GM21515 (cell line): ENCODE data around the gene FKBP2.
"Not testable (repeated sequence)": the region's sequence is repeated elsewhere in the genome, so short reads cannot be mapped to it uniquely, and the experiment has no call there.

Experiments used
- ATAC-seq: cut with Tn5 transposase; IDR thresholded peaks from one replicate; pipeline ENCODE4 v1.9.1; 2021; ENCODE audit not compliant: unreplicated experiment

FKBP2 gene

GRCh38 chr11:64232182-64232966 lies 8.5 kb upstream of the FKBP2 start:
- no peak for ATAC-seq

DNA sequence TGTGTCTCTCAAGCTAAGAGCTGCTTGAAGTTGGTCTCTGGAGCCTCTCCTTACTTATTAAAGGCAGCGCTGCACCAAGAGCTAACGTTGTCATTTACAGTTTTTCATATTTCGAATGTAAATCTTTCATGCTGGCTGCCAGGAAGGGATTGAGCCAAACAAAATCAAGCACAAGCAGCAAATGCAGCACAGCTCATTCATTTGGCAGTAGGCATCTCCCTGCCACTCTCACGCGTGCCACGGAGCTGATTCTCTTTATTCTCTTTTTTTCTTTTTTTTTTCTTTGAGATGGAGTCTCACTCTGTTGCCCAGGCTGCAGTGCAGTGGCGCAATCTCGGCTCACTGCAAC lies 8.0 kb upstream of the FKBP2 start:
- no peak for ATAC-seq

DNA sequence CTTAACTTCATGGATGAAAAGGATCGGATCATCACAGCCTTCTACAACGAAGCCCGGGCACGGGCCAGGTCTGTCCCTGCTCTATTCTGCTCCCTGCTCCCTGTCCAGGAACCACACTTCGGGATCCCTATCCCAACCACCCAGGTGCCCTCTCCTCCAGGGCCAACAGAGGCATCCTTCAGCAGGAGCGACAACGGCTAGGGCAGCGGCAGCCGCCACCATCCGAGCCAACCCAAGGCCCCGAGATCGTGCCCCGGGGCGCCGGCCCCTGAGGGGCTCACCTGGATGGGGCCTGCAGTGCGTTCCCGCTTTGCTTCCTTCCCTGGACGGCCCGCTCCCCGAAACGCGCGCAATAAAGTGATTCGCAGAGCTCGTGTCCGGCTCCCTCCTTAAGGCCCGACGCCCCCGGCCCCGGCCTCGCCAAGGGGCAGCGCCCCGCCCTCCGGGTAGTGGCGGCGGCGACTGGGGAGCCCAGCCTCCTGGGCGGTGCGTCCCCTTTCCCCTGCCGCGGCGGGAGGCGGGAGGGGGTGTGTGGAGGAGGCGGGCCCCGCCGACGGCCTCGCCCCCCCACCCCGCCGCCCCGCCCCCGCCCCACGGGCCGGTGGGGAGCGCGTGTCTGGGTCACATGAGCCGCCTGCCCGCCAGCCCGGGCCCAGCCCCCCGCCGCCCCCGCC lies 6.8 kb upstream of the FKBP2 start, which contains the start of gene VEGFB:
TSS of gene VEGFB (plus strand) at position 672 of the 674 bp plus-strand sequence. CDS start 250 bp downstream, outside the sequence.
- peak; percentile 27 for ATAC-seq

- ATAC-seq, result peak; percentile 10
Observed at GRCh38 chr11:64234647-64235379, 6.1 kb upstream of the FKBP2 start.

GRCh38 chr11:64235437-64236161 lies 5.3 kb upstream of the FKBP2 start:
- ATAC-seq, result no peak

DNA sequence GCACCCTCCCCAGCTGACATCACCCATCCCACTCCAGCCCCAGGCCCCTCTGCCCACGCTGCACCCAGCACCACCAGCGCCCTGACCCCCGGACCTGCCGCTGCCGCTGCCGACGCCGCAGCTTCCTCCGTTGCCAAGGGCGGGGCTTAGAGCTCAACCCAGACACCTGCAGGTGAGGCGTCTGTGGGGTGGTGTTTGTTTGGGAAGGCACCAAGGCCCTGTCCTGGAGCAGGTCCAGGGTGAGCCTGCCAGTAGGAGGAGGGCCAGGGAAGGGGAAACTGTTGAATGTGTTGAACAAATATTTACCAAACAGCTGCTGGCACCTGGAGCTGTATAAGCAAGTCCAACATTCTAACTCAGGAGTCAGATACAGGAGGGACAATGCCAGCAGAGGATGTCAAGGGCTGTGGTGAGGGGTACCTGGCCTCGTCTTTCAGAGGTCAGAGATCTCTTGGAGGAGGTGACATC lies 3.4 kb upstream of the FKBP2 start:
- ATAC-seq, result no peak

DNA sequence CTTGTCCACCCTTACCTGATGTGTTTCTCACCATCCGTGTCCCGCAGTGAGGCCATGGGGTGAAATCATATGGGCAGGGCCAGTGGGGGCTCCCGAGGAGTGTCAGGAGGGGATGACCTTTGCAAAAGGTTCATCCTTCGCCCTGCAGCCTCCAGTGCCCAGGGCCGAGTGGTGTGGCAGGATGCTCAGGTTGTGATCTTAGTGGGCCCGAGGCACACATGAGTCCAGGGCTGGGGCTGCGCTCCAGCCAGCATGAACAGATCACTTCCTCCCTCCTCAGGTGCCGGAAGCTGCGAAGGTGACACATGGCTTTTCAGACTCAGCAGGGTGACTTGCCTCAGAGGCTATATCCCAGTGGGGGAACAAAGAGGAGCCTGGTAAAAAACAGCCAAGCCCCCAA lies 2.8 kb upstream of the FKBP2 start:
- ATAC-seq, result no peak

GRCh38 chr11:64238999-64239398 lies 1.9 kb upstream of the FKBP2 start:
- ATAC-seq, result no peak

DNA sequence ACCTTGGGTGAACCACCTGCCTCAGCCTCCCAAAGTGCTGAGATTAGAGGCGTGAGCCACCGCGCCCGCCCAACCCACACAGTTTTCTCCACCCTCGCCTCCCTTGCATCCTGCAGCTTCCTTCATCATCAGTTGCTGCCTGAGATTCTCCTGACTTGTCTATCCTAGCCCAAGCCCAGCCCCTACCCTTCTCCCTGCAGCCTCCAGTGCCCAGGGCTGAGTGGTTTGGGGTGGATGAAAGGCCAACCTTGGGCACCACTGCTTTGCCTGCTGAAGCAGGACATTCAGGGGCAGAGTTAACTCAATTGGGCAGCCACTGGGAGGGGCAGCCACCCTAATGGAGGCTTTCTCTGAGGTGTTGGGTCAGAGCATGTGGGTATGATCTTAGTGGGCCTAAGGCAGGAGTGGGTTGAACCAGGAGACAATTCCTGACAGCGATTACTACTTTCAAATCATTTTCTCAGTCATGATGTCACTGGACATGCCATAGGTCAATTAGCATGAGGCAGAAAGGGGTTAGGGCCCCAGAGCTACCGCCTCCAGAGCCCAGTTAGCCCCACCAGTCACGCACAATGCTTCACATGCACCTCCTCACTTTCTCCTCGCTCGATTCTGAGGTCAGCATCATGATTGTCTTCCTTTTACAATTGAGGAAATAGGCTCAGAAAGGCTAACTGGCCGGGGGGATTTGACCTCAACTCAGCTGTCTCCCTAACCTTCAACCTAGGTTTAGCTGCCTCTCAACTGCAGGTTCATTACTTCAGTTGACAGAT lies 1.0 kb upstream of the FKBP2 start:
- peak; percentile 8 for ATAC-seq

DNA sequence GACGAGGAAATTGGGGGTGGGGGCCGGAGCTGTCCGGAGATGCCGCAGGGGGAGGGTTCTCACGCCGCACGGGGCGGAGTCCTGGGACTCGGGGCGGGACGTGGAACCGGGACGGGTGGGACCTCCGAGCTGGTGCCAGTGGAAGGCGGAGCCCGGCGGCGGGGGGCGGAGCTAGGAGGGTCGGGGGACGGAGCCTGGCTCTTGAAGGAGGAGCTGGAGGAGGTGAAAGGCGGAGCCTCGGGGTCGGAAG lies 271 bp downstream of the FKBP2 start:
- ATAC-seq, result peak; percentile 52

DNA sequence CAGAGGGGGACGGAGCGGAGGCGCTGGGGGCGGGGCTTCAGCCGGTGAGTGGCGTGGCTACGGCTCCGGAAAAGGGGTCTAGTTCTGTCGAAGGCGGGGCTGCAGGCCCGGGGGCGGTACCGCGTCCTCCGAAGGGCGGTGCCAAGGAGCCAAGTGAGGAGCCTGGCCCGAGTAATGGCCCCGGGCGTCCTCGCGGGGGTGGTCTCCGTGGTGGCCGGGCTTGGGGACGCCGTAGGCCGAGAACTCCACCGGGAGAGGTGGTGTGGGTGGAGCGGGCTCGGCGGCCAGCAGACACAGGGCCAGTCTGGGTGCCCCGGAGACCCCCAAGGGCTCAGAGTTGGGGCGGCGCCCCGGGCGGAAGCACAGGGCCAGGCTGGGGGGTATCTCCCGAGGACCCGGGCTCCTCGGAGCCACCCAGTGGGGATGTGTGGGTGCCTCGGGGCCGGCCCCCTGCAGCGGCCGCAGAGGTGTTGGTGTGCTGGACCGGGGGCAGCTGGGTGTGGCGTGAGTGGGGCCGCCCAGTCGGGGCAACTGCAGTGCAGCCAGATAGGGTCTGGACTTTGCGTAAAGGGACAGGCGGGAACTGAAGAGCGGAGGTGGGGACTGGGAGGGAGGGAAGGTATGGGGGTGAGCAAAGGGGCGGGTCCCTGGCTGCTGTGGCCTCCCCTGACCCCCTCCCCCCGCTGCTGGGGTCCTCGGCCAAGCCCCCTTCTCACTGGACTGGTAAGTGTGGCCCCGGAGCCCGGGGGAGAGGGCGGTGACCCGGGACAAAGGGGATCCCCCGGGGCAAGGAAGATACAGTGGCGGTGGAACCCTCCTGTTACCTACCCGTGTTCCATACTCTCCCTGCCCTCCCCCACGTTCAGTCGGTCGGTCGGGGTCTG lies 838 bp downstream of the FKBP2 start:
- ATAC-seq, result peak; percentile 12

DNA sequence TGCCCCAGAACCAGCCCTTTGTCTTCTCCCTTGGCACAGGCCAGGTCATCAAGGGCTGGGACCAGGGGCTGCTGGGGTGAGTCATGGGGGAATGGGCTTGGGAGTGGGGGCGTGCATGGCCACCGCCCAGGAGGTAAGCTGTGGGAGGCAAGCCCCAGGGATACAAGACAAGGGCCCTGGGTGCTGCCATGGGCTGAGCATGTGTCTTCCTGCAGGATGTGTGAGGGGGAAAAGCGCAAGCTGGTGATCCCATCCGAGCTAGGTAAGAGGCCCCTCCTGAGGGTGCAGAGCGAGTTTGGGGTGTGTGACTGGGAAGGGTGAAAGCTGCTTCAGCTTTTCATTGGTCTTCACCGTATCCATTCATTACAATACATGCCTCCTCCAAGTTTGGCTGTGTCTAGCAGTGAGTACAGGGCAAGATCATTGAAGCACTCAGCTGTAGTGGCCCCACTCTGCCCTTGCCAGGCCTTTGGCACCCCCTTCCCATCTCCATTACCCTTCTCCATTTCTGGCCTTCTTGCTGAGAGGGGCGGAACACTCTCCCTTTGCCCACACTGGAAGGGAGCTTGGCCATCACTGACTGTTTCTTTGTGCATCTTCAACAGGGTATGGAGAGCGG lies 2.5 kb downstream of the FKBP2 start:
- ATAC-seq, result no peak

DNA sequence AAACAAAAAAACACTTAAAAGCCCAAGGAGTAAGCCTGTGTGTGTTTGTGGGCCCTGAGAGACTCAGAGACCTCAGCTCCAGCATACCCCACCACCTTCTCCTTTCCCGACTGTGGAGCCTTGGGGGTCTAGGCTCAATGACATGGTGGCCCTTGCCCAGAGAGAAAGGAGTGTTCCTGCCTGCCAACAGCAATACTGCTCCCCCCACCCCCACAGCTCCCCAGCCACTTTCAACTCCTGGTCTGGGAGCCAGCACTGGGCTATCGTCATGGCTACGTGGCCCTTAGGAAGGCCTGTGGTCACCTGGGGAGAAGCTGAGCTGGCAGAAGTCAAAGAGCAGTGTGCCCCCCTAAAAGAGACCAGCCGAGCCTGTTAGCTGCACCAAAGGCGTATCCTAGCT lies 3.2 kb downstream of the FKBP2 start:
- no peak for ATAC-seq

DNA sequence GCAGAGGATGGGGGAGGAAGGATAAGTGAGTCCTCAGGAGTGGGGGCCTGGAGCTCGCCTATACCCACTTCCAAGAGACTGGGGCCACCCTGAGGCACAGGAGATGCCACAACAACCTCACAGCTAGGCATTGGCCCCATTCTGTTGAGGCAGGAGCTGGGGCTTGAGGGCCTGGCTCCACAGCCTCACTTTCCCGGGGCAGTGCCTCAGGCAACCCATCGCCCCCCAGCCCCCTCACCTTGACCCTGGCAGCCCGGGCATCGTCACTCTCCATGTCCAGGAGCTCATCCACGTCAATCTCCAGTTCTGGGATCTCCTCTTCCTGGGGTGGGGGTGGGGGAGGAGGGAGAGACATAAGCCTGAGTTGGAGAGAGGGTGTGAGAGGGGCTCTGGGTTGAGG lies 4.1 kb downstream of the FKBP2 start:
- no peak for ATAC-seq

DNA sequence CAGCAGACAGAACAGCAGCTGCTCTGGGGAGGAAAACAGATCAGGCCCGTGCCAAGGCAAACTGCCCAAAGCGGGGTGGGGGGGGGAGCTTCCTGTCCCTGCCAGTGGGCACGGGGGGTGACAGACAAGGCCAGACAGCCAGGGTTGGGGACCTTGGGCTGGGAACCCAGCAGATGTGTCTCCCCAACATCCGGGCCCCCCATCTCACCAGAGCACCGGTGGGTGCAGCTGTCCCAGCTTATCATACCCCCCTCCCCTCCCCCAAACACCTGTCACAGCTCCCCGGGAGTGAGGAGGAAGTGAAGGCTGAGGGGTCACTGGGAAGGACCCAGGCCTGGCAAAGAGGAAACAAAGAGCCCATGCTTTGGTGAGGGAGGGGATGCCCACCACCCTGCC lies 4.5 kb downstream of the FKBP2 start:
- ATAC-seq, result no peak

- ATAC-seq, result no peak
Observed at GRCh38 chr11:64245797-64246620, 5.1 kb downstream of the FKBP2 start.

GRCh38 chr11:64246621-64246870 lies 5.7 kb downstream of the FKBP2 start:
- ATAC-seq, result not testable (repeated sequence)

GRCh38 chr11:64246871-64247728 lies 6.2 kb downstream of the FKBP2 start, which contains the start of gene PPP1R14B:
Gene PPP1R14B, minus strand, starts transcription at chr11:64246943. Its CDS starts 270 bp downstream, at chr11:64246673.
- ATAC-seq, result no peak
